Activated effector memory CD4-positive, alpha-beta T cell treated with anti-CD3 and anti-CD28 coated beads, Interleukin-2, amount 50 U/mL, for 16 hours (primary cell): ENCODE data around the gene HECW1.
"Not testable (repeated sequence)": the region's sequence is repeated elsewhere in the genome, so short reads cannot be mapped to it uniquely, and the experiment has no call there.

Experiments used
- DNase-seq: peaks from one replicate; pipeline ENCODE4 v3.0.0-alpha.2; 2020

HECW1 gene

DNA sequence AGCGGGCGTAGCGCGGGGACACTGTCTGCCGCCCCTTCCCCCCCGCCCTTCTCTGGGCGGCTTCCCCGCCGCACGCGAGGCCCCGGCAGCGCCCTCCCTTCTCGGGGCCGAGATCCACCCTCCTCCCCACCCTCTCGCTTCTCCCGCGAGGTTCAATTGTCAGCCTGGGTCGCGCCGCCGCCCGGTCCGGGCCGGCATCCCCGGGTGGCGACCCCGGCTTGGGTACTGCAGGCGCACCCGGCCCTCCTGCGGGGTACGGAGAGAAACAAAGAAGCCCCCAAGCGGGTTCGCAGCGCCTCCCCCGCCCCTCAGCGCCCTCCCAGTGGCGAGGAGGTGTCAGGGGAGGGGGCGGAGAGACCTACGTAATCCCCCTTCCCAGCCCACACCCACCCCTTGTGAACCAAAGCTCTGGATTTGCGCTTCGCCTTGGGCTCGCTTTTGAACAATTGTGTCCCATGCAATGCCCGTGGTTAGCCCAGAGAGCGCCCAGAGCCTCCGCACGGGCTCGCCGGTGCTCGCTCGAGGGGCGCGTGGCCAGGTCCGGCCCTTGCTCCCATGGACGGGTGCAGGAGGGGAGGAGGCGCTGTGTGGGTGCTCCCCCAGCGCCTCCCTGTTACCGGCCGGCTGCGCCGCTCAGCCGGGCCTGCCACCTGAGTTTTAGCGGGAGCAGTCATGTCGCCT is 634 bp downstream of the HECW1 start:
- no peak for DNase-seq

GRCh38 chr7:43113622-43114457 is 1.4 kb downstream of the HECW1 start:
- DNase-seq, result no peak

DNA sequence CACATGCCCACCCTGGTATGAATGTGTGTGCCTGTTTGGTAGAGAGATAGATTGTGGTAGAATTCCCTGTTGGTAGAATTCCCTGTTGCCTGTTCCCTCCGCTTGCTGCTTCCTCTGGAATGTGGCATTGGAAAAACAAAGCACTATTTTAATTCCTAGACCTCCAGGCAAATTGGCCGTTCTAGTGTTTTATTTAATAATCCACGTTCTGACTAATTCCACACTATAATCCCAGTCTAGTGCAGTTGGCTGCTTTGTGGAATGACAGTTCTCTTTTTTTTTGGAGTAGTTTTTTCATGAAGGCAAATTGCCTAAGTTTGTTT is 2.0 kb downstream of the HECW1 start:
- DNase-seq, result no peak

- no peak for DNase-seq
These were observed 4.0 kb downstream of the HECW1 start for GRCh38 chr7:43116451-43116850.

GRCh38 chr7:43117095-43117494 is 4.6 kb downstream of the HECW1 start:
- no peak for DNase-seq

- DNase-seq, result no peak
These were observed 5.4 kb downstream of the HECW1 start for GRCh38 chr7:43117861-43118260.

GRCh38 chr7:43118313-43118712 is 5.9 kb downstream of the HECW1 start:
- no peak for DNase-seq

GRCh38 chr7:43119371-43120075 is 7.1 kb downstream of the HECW1 start:
- DNase-seq, result no peak

- no peak for DNase-seq
These were observed 9.5 kb downstream of the HECW1 start for GRCh38 chr7:43121973-43122372.

- DNase-seq, result no peak
These were observed 11.0 kb downstream of the HECW1 start for GRCh38 chr7:43123457-43123856.

DNA sequence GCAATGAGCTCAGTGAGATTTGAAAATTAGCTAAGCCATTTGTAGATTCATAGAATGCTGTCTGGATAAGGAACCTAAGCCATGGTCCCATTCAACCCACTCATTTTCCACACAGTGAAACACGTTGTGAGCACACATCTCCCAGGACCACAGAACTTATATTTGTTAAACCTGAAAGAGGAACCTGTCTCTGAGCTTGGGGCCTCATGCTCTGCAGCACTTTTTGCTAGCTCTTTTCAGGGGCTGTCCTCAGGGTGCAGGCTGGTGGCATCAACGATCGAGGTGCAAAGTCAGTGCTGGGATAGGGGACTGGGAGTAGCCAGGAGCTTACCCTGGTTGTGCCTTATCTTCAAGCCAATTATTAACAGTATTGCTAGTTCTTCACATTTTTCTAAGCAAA is 11.9 kb downstream of the HECW1 start:
- DNase-seq, result no peak

GRCh38 chr7:43130347-43130746 is 17.9 kb downstream of the HECW1 start:
- DNase-seq, result no peak

GRCh38 chr7:43135129-43135528 is 22.7 kb downstream of the HECW1 start:
- no peak for DNase-seq

DNA sequence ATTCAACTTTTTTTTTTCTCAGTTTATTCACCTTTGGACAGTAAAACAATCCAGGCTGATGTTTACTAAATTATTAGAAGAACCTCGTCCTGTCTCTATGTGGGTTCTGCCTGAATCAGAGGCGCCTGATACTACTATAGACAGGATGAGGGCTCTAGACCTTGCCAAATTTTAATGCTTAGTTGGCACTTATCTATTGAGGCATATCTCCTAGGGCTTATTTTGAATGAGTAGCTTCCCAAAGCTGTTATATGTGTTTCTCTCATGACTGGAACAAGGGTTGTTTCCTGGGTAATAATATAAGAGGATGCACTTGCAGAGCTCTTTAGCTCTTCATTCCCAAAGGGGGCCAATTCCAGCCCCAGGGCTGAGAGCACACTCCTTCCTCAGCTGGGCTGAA is 23.6 kb downstream of the HECW1 start:
- no peak for DNase-seq

DNA sequence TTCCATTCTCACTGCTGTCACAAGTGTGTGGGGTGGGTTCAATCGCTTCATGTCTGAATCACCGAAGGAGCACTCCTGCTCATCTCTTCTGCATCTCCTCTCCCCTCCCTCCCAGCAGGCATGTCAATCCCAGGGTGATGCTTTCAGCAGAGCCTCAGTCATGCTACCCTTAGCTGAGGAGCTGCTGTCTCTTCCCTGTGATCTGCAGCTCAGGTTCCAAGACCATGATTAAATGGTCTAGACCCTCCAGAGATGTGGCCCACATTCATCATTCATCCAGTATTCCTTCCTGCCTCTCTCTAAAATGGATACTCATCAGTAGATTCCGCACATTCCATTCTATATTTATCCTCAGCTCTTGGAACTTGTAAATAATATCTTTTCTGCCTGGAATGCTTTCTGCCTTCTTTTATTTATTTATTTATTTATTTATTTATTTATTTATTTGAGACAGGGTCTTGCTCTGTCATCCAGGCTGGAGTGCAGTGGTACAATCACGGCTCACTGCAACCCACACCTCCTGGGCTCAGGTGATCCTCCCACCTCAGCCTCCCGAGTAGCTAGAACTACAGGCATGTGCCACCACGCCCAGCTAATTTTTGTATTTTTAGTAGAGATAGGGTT is 24.8 kb downstream of the HECW1 start:
- DNase-seq, result not testable (repeated sequence)

DNA sequence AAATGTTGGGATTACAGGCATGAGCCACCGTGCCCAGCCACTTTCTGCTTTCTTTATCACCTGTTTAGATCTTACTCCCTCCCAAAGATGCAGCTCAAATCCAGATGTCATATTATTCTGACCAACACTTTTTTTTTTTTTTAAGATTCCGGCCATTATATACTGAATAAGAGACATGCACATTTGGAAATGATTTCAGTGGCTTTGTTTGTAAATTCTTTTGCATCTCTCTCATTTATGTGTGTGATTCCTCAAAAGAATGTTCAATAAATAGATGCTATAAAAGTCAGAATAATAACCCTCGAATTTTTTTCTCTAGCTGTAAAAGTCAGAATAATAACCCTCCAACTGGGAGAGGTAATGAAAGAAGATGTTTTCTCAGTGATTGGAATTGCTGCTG is 25.4 kb downstream of the HECW1 start:
- DNase-seq, result no peak

GRCh38 chr7:43138710-43139109 is 26.3 kb downstream of the HECW1 start:
- no peak for DNase-seq

DNA sequence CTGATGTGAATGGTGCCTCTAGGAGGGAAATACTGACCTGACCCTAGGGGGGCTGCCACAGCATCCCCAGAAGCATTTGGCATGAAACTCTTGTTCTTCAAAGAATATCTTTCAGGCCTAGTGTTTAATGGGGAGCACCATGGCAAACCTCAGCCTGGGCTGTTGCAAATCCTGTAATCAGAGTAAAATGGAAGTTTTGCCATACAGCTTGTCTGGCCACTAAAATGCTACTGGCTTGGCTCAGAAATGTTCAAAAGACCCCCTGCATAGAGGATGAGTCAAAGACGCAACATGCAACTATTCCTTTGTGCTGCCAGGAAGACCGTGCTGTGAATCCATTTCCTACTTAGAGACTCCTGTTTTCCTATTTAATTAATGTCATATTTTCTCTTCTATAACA is 26.7 kb downstream of the HECW1 start:
- DNase-seq, result no peak

DNA sequence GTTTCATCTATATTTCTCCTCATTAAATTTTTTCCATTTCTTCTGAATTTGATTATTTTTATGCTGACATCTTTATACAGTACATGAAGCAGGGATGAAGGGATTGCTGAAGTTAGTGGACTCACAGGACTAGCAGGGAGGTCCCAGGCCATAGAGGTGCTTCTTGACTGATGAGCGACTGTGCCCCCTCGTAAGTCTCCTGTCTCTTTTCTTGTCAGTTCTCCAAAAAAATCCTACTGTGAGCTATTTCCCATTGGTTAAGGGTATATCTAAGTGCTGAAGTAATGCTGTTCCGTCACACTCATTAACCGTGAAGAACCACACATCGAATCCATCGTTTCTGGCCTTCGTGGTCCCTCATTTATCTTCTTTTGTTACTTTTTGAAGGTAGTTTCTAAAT is 27.7 kb downstream of the HECW1 start:
- DNase-seq, result no peak

- DNase-seq, result no peak
These were observed 28.6 kb downstream of the HECW1 start for GRCh38 chr7:43141091-43141490.

- no peak for DNase-seq
These were observed 30.3 kb downstream of the HECW1 start for GRCh38 chr7:43142703-43143102.

GRCh38 chr7:43143918-43144589 is 31.6 kb downstream of the HECW1 start:
- no peak for DNase-seq

GRCh38 chr7:43148161-43148731 is 35.8 kb downstream of the HECW1 start:
- no peak for DNase-seq
